Measurements from ENCODE around the gene ZNF106. TPM values are rescaled to one million over a fixed set of nuclear protein-coding genes. Genes with fewer than 3 reads are reported as not detected.

The ZNF106 gene
- total RNA-seq, 1 donor from 2014 or later, result 92.2 TPM

DNA sequence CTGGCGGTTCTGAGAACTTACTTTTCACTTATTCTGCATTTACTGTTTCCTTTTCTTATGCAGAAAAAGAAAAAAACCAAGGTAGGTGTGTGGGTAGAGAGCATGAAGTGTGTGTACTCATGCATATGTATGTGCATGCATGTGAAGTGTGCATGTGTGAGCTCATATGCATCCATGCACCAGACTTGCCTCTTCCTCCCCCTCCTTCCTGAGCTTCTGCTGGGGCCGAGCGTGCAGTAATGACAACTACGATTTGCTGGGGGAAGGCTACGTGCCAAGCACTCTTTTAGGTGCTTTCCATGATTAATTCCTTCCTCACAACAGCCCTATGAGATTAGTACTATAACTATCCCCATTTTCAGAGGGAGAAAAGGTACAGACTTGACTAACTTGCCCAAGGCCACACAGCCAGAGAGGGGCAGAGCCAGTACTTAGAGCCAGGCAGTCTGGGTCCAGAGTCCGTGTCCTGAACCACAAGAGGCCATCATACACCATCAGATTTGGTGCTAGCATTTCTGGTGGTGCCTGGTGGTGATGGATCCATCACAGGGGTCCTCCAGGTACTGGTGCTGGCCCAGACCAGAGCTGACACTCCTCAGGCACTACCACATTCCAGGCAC is 85.0 kb downstream of the ZNF106 start:
- Histone ChIP-seq H3K4me3 (no peak overlapping the region), H3K9me3 (no peaks in the 10 kb centered on the region), H3K27ac (no peak overlapping the region), H3K36me3 (peaks cover 58% of the 10 kb centered on the region), H3K4me1 (no peaks in the 10 kb centered on the region), H3K27me3 (ENCODE audit: low read depth) (no peaks in the 10 kb centered on the region)
- DNase-seq, result no peak
- no peak for ATAC-seq
- intact Hi-C loops (cut with DNase I), result no loop called here
- TF ChIP-seq, protein P1, sequence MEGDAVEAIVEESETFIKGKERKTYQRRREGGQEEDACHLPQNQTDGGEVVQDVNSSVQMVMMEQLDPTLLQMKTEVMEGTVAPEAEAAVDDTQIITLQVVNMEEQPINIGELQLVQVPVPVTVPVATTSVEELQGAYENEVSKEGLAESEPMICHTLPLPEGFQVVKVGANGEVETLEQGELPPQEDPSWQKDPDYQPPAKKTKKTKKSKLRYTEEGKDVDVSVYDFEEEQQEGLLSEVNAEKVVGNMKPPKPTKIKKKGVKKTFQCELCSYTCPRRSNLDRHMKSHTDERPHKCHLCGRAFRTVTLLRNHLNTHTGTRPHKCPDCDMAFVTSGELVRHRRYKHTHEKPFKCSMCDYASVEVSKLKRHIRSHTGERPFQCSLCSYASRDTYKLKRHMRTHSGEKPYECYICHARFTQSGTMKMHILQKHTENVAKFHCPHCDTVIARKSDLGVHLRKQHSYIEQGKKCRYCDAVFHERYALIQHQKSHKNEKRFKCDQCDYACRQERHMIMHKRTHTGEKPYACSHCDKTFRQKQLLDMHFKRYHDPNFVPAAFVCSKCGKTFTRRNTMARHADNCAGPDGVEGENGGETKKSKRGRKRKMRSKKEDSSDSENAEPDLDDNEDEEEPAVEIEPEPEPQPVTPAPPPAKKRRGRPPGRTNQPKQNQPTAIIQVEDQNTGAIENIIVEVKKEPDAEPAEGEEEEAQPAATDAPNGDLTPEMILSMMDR (IDR thresholded peaks at IDR 0.05), result no peak

GRCh38 chr15:42404461-42405235 is 86.3 kb downstream of the ZNF106 start:
- Histone ChIP-seq H3K9me3 (no peaks in the 10 kb centered on the region), H3K36me3 (peaks cover 57% of the 10 kb centered on the region), H3K4me1 (no peaks in the 10 kb centered on the region), H3K4me3 (no peak overlapping the region), H3K27ac (no peak overlapping the region), H3K27me3 (ENCODE audit: low read depth) (no peaks in the 10 kb centered on the region)
- no peak for ATAC-seq
- intact Hi-C loops (cut with DNase I), result no loop called here
- no peak for DNase-seq
- TF ChIP-seq, protein P1 (IDR thresholded peaks at IDR 0.05), result no peak

DNA sequence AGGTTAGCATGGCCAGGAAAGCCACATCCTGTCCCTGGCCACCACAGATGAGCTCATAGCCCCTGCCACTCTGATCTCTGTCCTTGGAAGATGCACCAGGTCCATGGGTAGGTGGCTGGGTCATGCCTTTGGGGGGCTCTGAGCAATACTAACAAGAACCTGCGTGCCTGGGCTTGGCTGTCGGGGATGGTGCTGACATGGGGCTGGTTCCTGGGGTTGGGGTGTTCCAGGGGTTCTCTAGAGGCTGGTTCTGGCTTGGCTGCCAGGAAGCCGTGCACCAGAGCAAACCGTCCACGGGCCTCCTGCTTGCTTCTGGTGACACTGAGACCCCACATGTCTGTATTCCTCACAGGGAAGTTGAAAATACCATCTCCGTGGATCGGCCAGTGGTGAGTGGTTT is 87.6 kb downstream of the ZNF106 start:
- ATAC-seq, result no peak
- peaks cover 56% of the 10 kb centered on the region for H3K36me3 ChIP-seq
- intact Hi-C loops (cut with DNase I), result no loop called here

GRCh38 chr15:42402455-42403205 is 88.3 kb downstream of the ZNF106 start:
- no peaks in the 10 kb centered on the region for H3K4me1 ChIP-seq
- no peaks in the 10 kb centered on the region for H3K9me3 ChIP-seq
- ATAC-seq (no peak), DNase-seq (no peak)
- H3K27ac ChIP-seq, result no peak overlapping the region
- H3K27me3 ChIP-seq (ENCODE audit: low read depth), result no peaks in the 10 kb centered on the region
- no peak overlapping the region for H3K4me3 ChIP-seq
- TF ChIP-seq, protein P1 (IDR thresholded peaks at IDR 0.05), result no peak
- intact Hi-C loops (cut with DNase I), result no loop called here
- peaks cover 62% of the 10 kb centered on the region for H3K36me3 ChIP-seq

More for the DNA sequence above, 87.6 kb downstream of the ZNF106 start:
- no peak overlapping the region for H3K27ac ChIP-seq
- no peaks in the 10 kb centered on the region for H3K27me3 ChIP-seq (ENCODE audit: low read depth)
- DNase-seq, result no peak
- no peaks in the 10 kb centered on the region for H3K9me3 ChIP-seq
- TF ChIP-seq, protein P1 (IDR thresholded peaks at IDR 0.05), result no peak
- no peaks in the 10 kb centered on the region for H3K4me1 ChIP-seq
- H3K4me3 ChIP-seq, result no peak overlapping the region

- H3K9me3 ChIP-seq, result no peaks in the 10 kb centered on the region
- TF ChIP-seq, protein P1 (IDR thresholded peaks at IDR 0.05), result no peak
- peaks cover 70% of the 10 kb centered on the region for H3K36me3 ChIP-seq
- ATAC-seq, result no peak
- intact Hi-C loops (cut with DNase I), result no loop called here
- H3K27me3 ChIP-seq (ENCODE audit: low read depth), result no peaks in the 10 kb centered on the region
- no peak for DNase-seq
- H3K27ac ChIP-seq, result no peak overlapping the region
- no peaks in the 10 kb centered on the region for H3K4me1 ChIP-seq
- H3K4me3 ChIP-seq, result no peak overlapping the region
These were observed 89.1 kb downstream of the ZNF106 start for GRCh38 chr15:42401544-42402454.

All from lower lobe of right lung (tissue), 2 donors.